ENCODE results near the gene IFT43. TPM values are rescaled to one million over a fixed set of nuclear protein-coding genes. Genes with fewer than 3 reads are reported as not detected.

IFT43 gene
- total and polyA plus RNA-seq, 9 of the 15 experiments (the other 6 are each of a cell fraction or from before 2014, with no cell fraction given), result 4.9 to 12.8 (median 8.0) TPM

GRCh38 chr14:76050250-76050649 is 64.7 kb downstream of the IFT43 start:
- peaks cover 0 to 3% of the 10 kb centered on the region in 2 experiments; a peak in 1 of 5 replicates for H3K27me3 ChIP-seq (ENCODE audit: control insufficient read depth in 2 of 2, insufficient read depth in 2 of 2, low read length in 2 of 2)
- POLR2A ChIA-PET, result interaction anchor here (1.1 kb wide), 1 partner anchor 38 kb away, joined by 3 read pairs; no protein-coding TSS in a partner anchor
- H3K4me1 ChIP-seq (replicated peaks in 1 of 2; ENCODE audit: control insufficient read depth in 2 of 2, insufficient read depth in 2 of 2, low read length in 2 of 2), result no peaks in the 10 kb centered on the region
- CTCF ChIA-PET (ENCODE audit: low intra/inter-chr PET ratio), result interaction anchor here (0.5 to 1.4 kb wide), 7 partner anchors 40 to 598 kb away, joined by 3 to 9 read pairs (median 3); no protein-coding TSS in a partner anchor
- no peaks in the 10 kb centered on the region for H3K9me3 ChIP-seq (replicated peaks; ENCODE audit: control insufficient read depth, insufficient read depth, low read depth, low read length)
- no peak overlapping the region for H3K9ac ChIP-seq (ENCODE audit: insufficient read depth in 1 of 2, low read depth in 2 of 2, low read length in 2 of 2)
- no peak overlapping the region for H3K4me3 ChIP-seq
- no peak for TF ChIP-seq SMARCA4 (IDR thresholded peaks at IDR 0.05)
- no peak for TF ChIP-seq CAMTA2 (CRISPR knock-in tag; conservative IDR thresholded peaks at IDR 0.05)
- TF ChIP-seq ZNF707 (CRISPR knock-in tag; conservative IDR thresholded peaks at IDR 0.05), result no peak
- TF ChIP-seq ZSCAN32 (CRISPR knock-in tag; IDR thresholded peaks at IDR 0.05), result no peak
- TF ChIP-seq U2AF2 (optimal IDR thresholded peaks at IDR 0.05; ENCODE audit: low read depth, low read length), result no peak
- no peak for TF ChIP-seq CTCF (IDR thresholded peaks at IDR 0.05 in 2 of 3, conservative IDR thresholded peaks at IDR 0.05 in 1 of 3; ENCODE audit: insufficient read depth in 2 of 3, low read depth in 1 of 3, low read length in 3 of 3)
- no peak for TF ChIP-seq ZNF175 (CRISPR knock-in tag; IDR thresholded peaks at IDR 0.05; ENCODE audit: low read depth)
- no peak for TF ChIP-seq SNIP1 (IDR thresholded peaks at IDR 0.05; ENCODE audit: low read depth)
- no peak for TF ChIP-seq ZNF609 (CRISPR knock-in tag; IDR thresholded peaks at IDR 0.05; ENCODE audit: borderline replicate concordance)
- no peak for TF ChIP-seq ZNF140 (CRISPR knock-in tag; IDR thresholded peaks at IDR 0.05)
- no peak for TF ChIP-seq ELF4 (CRISPR knock-in tag; IDR thresholded peaks at IDR 0.05)
- TF ChIP-seq SMAD2 (IDR thresholded peaks at IDR 0.05; ENCODE audit: low read depth, low read length), result no peak
- no peak for TF ChIP-seq ZSCAN29 (IDR thresholded peaks at IDR 0.05)
- no peak for TF ChIP-seq GATAD2A (IDR thresholded peaks at IDR 0.05)
- in situ Hi-C loops (cut with MboI), result loop anchor here (10.0 kb wide), 2 partner anchors 325 to 605 kb away; partner anchors contain the start of gene ESRRB
- BruUV-seq (replicated peaks), result no TSS peak
- 6% methylated on average over 4 of the region's 4 CpGs for WGBS (ENCODE audit: insufficient coverage, low coverage, missing lambda C conversion rate)
- no peaks in the 10 kb centered on the region for H3K9me1 ChIP-seq (ENCODE audit: control insufficient read depth, insufficient read depth, low read length)
- DNase-seq (ENCODE audit: extremely low read depth in 1 of 4, low spot score in 3 of 4), result no peak
- ATAC-seq, result no peak
- intact Hi-C loops (cut with micrococcal nuclease), result loop anchor here (2.0 to 10.0 kb wide), 3 partner anchors 337 to 597 kb away; no protein-coding TSS in a partner anchor
- no peaks in the 10 kb centered on the region; the same call in 1 of the 2 replicates for H4K20me1 ChIP-seq (replicated peaks; ENCODE audit: control insufficient read depth, insufficient read depth, low read length)
- H3K4me2 ChIP-seq (ENCODE audit: insufficient read depth, low read length), result no peak overlapping the region
- H2AFZ ChIP-seq (ENCODE audit: low read depth, low read length), result no peak overlapping the region
- H3K27ac ChIP-seq (ENCODE audit: extremely low read depth, low read depth, low read length), result no peak overlapping the region
- H3K36me3 ChIP-seq (ENCODE audit: control insufficient read depth, insufficient read depth, low read length), result no peaks in the 10 kb centered on the region
- H3K79me2 ChIP-seq (ENCODE audit: control insufficient read depth, insufficient read depth, low read length), result no peaks in the 10 kb centered on the region
- FAIRE-seq, result no peak

Measured in K562 (cell line).